Common myeloid progenitor, CD34-positive (primary cell): ENCODE measurements around the gene DEPDC1.
"Not testable (repeated sequence)": the region's sequence is repeated elsewhere in the genome, so short reads cannot be mapped to it uniquely, and the experiment has no call there.

Source experiments
- CTCF ChIA-PET: fragments of 350-600 bp; sonication (Branson Sonifier 250); formaldehyde crosslinking; loops from one replicate; lab custom pipeline; 2021; ENCODE audit warnings: antibody characterized with exemption; lab: Charles Lee
- POLR2A ChIA-PET: fragments of 350-600 bp; sonication (Branson Sonifier 250); formaldehyde crosslinking; loops from one replicate; lab custom pipeline; 2021; ENCODE audit warnings: antibody characterized with exemption; lab: Charles Lee
- DNase-seq, 3 donors: peaks; one replicate each; pipeline versions ENCODE4 v3.0.0 to v3.0.0-alpha.2; 2013
- H3K27ac ChIP-seq, 2 experiments: 1 replicate in 1 of 2; 2 replicates in 1 of 2; pipeline ENCODE4 v1.7.0; 2013; ENCODE audit warnings: inconsistent platforms in 2 of 2, low read length in 2 of 2, mild to moderate bottlenecking in 2 of 2, low read depth in 1 of 2, moderate library complexity in 1 of 2; ENCODE audit not compliant: severe bottlenecking in 2 of 2, insufficient read depth in 1 of 2, poor library complexity in 1 of 2
- H3K27me3 ChIP-seq, 5 experiments: replicated peaks in 2 of 5; 1 replicate in 3 of 5; 2 replicates in 2 of 5; pipeline versions ENCODE4 v1.6.1 to v1.7.0; 2013; ENCODE audit warnings: low read length in 4 of 5, mild to moderate bottlenecking in 2 of 5, moderate library complexity in 2 of 5, inconsistent platforms in 1 of 5; ENCODE audit not compliant: insufficient read depth in 5 of 5, control insufficient read depth in 4 of 5
- H3K36me3 ChIP-seq, 4 experiments: 1 replicate in 2 of 4; 2 replicates in 2 of 4; pipeline versions ENCODE4 v1.6.1 to v1.7.0; 2013; ENCODE audit warnings: low read length in 3 of 4, control low read depth in 1 of 4, mild to moderate bottlenecking in 1 of 4; ENCODE audit not compliant: control insufficient read depth in 4 of 4, insufficient read depth in 4 of 4
- H3K4me1 ChIP-seq, 4 experiments: 1 replicate in 3 of 4; 2 replicates in 1 of 4; pipeline versions ENCODE4 v1.6.1 to v1.7.1; 2013; ENCODE audit warnings: low read length in 3 of 4, mild to moderate bottlenecking in 3 of 4, control low read depth in 1 of 4, inconsistent platforms in 1 of 4, moderate library complexity in 1 of 4; ENCODE audit not compliant: control insufficient read depth in 4 of 4, insufficient read depth in 4 of 4; ENCODE audit errors: control extremely low read depth in 1 of 4
- H3K4me3 ChIP-seq, 7 experiments: 1 replicate in 4 of 7; 2 replicates in 3 of 7; pipeline versions ENCODE4 v1.5.1 to v1.7.0; 2013; ENCODE audit warnings: mild to moderate bottlenecking in 7 of 7, low read length in 6 of 7, moderate library complexity in 6 of 7, inconsistent platforms in 2 of 7, low read depth in 2 of 7, control low read depth in 1 of 7; ENCODE audit not compliant: insufficient read depth in 4 of 7, control insufficient read depth in 1 of 7; ENCODE audit errors: extremely low read depth in 1 of 7
- H3K9me3 ChIP-seq, 5 experiments: 1 replicate in 4 of 5; 2 replicates in 1 of 5; pipeline versions ENCODE4 v1.6.1 to v1.7.1; 2013; ENCODE audit warnings: low read length in 4 of 5, mild to moderate bottlenecking in 2 of 5, inconsistent platforms in 1 of 5, low read depth in 1 of 5, moderate library complexity in 1 of 5; ENCODE audit not compliant: control insufficient read depth in 4 of 5, insufficient read depth in 2 of 5; ENCODE audit errors: control extremely low read depth in 1 of 5
- WGBS: methylation state at CpG from one replicate; pipeline ENCODE4 v1.1.5; 2013; ENCODE audit not compliant: insufficient coverage; 5-methylcytosine and 5-hydroxymethylcytosine counted together

Gene DEPDC1

DNA sequence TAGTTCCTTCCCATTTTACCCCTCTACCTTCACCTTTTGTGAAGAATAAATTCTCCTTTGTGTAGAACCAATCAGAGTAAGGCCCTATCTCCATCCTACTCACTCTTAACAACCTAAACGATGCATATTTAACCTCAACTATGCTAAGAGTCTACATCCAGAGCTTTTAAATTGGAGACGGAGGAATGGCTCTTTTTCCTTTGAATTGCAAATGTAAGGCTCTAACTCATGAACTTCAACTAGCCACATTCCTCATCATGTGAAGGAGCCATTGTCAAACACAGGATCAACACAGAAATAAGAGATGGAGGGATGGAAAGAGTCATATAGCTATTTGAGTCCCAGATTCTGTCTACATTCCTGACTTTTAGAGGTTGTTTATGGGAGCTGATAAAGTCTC is 18.2 kb downstream of the DEPDC1 start:
- WGBS: no CpG with 5 or more reads among the region's 2 CpGs
- H3K9me3 ChIP-seq: no peaks in the 10 kb centered on the region
- peaks cover 0 to 47% (median 22%) of the 10 kb centered on the region in 4 experiments for H3K36me3 ChIP-seq
- H3K4me1 ChIP-seq: peaks cover 0 to 8% (median under 1%) of the 10 kb centered on the region in 4 experiments
- DNase-seq: no peak
- POLR2A ChIA-PET: no interaction called here
- H3K4me3 ChIP-seq: no peak overlapping the region
- CTCF ChIA-PET: interaction anchor here (1.9 kb wide), 1 partner anchor 9 kb away, joined by 7 read pairs; no protein-coding TSS in a partner anchor
- H3K27me3 ChIP-seq: no peaks in the 10 kb centered on the region
- no peak overlapping the region for H3K27ac ChIP-seq

GRCh38 chr1:68476626-68477025 is 20.3 kb downstream of the DEPDC1 start:
- peaks cover 0 to 35% (median 17%) of the 10 kb centered on the region in 4 experiments for H3K36me3 ChIP-seq
- H3K27me3 ChIP-seq, DNase-seq, H3K27ac ChIP-seq, H3K4me1 ChIP-seq, H3K9me3 ChIP-seq, CTCF ChIA-PET, H3K4me3 ChIP-seq, POLR2A ChIA-PET: not testable (repeated sequence)
- no CpG with 5 or more reads among the region's 2 CpGs for WGBS

- H3K4me3 ChIP-seq: no peak overlapping the region
- CTCF ChIA-PET: interaction anchor here (1.2 to 1.8 kb wide), 3 partner anchors 126 to 1266 kb away, joined by 3 to 5 read pairs (median 4); no protein-coding TSS in a partner anchor
- no peaks in the 10 kb centered on the region for H3K4me1 ChIP-seq
- H3K27me3 ChIP-seq: no peaks in the 10 kb centered on the region
- H3K36me3 ChIP-seq: peaks cover 0 to 9% (median 8%) of the 10 kb centered on the region in 4 experiments
- no peak for DNase-seq
- POLR2A ChIA-PET: no interaction called here
- no peaks in the 10 kb centered on the region for H3K9me3 ChIP-seq
- no peak overlapping the region for H3K27ac ChIP-seq
Observed at GRCh38 chr1:68473060-68473459, 23.8 kb downstream of the DEPDC1 start.

DNA sequence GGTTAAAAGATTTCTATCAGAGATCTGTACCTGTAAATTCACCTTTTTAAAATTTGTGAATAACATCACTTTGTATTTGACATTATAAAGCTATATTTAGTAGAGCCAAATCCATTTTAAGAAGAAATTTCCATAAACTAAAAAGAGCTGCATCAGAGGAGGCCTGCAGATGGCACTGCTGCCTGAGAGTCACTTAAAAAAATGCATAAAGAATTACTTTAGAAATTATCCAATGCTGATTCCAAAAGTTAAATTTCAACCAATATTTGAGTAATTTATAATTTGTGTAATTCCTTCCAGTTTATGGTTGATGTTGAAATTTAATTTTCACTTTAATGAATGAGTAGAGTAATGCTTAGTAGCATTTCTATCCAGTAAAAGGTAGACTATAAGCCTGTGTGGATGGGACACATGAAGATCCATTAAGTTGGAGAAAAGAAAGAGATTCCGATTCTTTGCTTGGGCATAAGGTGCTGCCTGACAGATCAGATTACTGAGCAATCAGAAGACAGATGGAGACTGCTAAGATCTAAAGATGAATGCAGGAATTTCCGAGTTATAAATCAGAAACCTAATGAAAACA is 26.4 kb downstream of the DEPDC1 start:
- CTCF ChIA-PET: interaction anchor here (1.1 to 2.8 kb wide), 4 partner anchors 9 to 1270 kb away, joined by 3 to 16 read pairs (median 6); no protein-coding TSS in a partner anchor
- Histone ChIP-seq H3K36me3 (peaks cover 0 to 2% (median 0%) of the 10 kb centered on the region in 4 experiments), H3K4me3 (no peak overlapping the region), H3K4me1 (no peaks in the 10 kb centered on the region), H3K27ac (no peak overlapping the region), H3K27me3 (no peaks in the 10 kb centered on the region), H3K9me3 (no peaks in the 10 kb centered on the region)
- no CpG with 5 or more reads among the region's 2 CpGs for WGBS
- peak in 2 of 3 donors; percentile 31 to 50 for DNase-seq
- POLR2A ChIA-PET: no interaction called here

DNA sequence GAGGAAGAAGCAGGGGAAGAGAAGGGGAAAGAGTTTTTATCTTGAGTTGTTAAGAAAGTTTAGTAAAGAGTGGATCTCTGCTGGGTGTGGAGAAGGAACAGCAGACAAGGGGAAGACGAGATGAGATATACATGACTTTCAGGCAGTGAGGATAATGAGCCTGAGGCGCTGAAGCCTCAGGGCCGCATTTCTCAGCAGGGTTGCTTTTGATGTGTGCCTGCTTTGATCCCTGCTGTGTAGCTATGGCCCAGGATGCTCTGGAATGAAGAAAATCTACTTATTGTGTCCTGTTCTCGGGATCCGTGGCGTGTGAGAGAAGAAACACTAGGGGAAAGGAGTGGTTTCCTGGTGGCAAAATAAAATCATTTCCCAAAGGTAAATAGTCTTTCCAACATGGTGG is 32.0 kb downstream of the DEPDC1 start:
- no peaks in the 10 kb centered on the region for H3K4me1 ChIP-seq
- no peak for DNase-seq
- POLR2A ChIA-PET: no interaction called here
- 95% methylated on average over 6 of the region's 6 CpGs for WGBS
- H3K27ac ChIP-seq: no peak overlapping the region
- no peaks in the 10 kb centered on the region for H3K36me3 ChIP-seq
- no peaks in the 10 kb centered on the region for H3K27me3 ChIP-seq
- CTCF ChIA-PET: no interaction called here
- peaks cover 0 to 2% (median 2%) of the 10 kb centered on the region in 5 experiments for H3K9me3 ChIP-seq
- no peak overlapping the region for H3K4me3 ChIP-seq

DNA sequence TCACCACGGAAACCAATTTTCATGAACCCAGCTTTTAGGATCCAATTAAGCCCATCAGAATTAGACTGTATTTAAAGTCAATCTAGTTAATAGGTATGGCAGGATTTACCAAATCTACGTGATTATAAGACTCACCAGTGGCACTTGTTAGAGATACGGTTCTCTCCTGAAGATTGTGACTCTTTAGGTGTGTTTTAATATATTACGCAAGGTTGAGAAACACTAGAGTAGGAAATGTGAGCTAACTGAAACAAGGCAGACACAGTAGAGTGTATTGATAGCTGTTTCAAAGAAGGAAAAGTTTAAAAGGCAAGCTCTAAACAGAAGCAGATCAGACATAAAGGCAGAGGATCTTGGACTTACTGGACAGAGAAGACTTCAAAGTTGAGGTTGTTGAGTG is 35.9 kb downstream of the DEPDC1 start:
- ChIA-PET POLR2A (no interaction called here), CTCF (no interaction called here)
- H3K4me1 ChIP-seq: no peaks in the 10 kb centered on the region
- no peak overlapping the region for H3K27ac ChIP-seq
- H3K9me3 ChIP-seq: peaks cover 0 to 2% (median 2%) of the 10 kb centered on the region in 5 experiments
- no peaks in the 10 kb centered on the region for H3K27me3 ChIP-seq
- WGBS: 98% methylated on average over 4 of the region's 4 CpGs
- no peaks in the 10 kb centered on the region for H3K36me3 ChIP-seq
- DNase-seq: no peak
- no peak overlapping the region for H3K4me3 ChIP-seq

- CTCF ChIA-PET: no interaction called here
Observed at GRCh38 chr1:68459796-68460195, 37.1 kb downstream of the DEPDC1 start.

More at GRCh38 chr1:68459796-68460195, 37.1 kb downstream of the DEPDC1 start:
- peaks cover 0 to 2% (median 2%) of the 10 kb centered on the region in 5 experiments for H3K9me3 ChIP-seq
- 90% methylated on average over 1 of the region's 1 CpG for WGBS
- H3K36me3 ChIP-seq: no peaks in the 10 kb centered on the region
- POLR2A ChIA-PET: no interaction called here
- no peak for DNase-seq
- no peaks in the 10 kb centered on the region for H3K4me1 ChIP-seq
- no peak overlapping the region for H3K27ac ChIP-seq
- no peak overlapping the region for H3K4me3 ChIP-seq
- H3K27me3 ChIP-seq: no peaks in the 10 kb centered on the region
